HCT116 (cell line): ENCODE results near the gene DLK1. TPM values are rescaled to one million over a fixed set of nuclear protein-coding genes. Genes with fewer than 3 reads are reported as not detected.

Experiments used
- ATAC-seq: fragments of 200-7000 bp; cut with Tn5 transposase; 2 replicates; pipeline ENCODE4 v1.9.1; 2020; ENCODE audit warnings: mild to moderate bottlenecking, moderate library complexity
- BruUV-seq: library from RNA; stranded (reverse); fragments of 400-500 nt; replicated peaks from 2 replicates; lab custom pipeline; 2021; lab: Mats Ljungman, UMichigan
- CTCF ChIA-PET: fragments of 300-600 bp; sonication (Branson Sonifier 250); formaldehyde crosslinking; loops from one replicate; lab custom pipeline; 2021; ENCODE audit warnings: antibody characterized with exemption; lab: Charles Lee
- POLR2A ChIA-PET: fragments of 300-600, 350-600 bp; sonication (Branson Sonifier 250); formaldehyde crosslinking; loops from one replicate; lab custom pipeline; 2021; ENCODE audit warnings: antibody characterized with exemption; lab: Charles Lee
- RAD21 ChIA-PET, 2 experiments: fragments of 300-600 bp; sonication (Branson Sonifier 250); formaldehyde crosslinking; loops; one replicate each; lab custom pipeline; 2023; ENCODE audit warnings: low total read pairs in 2 of 2; ENCODE audit not compliant: uncharacterized antibody in 2 of 2, unreplicated experiment in 2 of 2, low non-redundant PET in 1 of 2; lab: Charles Lee
- DNase-seq: peaks from one replicate; pipeline ENCODE4 v3.0.0-alpha.2; 2010; ENCODE audit warnings: low read depth, low spot score
- H2AFZ ChIP-seq: fragments of 200-600 bp; shearing (Covaris generic), sonication (generic); 2 replicates; pipeline ENCODE4 v1.6.1; 2017; ENCODE audit warnings: low read depth, mixed run types, mixed read lengths, antibody characterized with exemption, low read length; ENCODE audit not compliant: poor library complexity, severe bottlenecking
- H3K27ac ChIP-seq: 2 replicates; pipeline ENCODE4 v1.5.1; 2012; ENCODE audit warnings: low read depth, low read length
- H3K27me3 ChIP-seq: fragments of 200-600 bp; sonication (generic); 2 replicates; pipeline ENCODE4 v1.6.1; 2016; ENCODE audit warnings: mixed run types, low read length, mixed read lengths; ENCODE audit not compliant: insufficient read depth
- H3K36me3 ChIP-seq, 2 experiments: fragments of 200-500 bp in 1 of 2; fragments of 200-600 bp in 1 of 2; sonication (Bioruptor generic) in 1 of 2; sonication (generic) in 1 of 2; 2 replicates each; pipeline versions ENCODE4 v1.5.1 to v1.6.1; 2014 to 2016; ENCODE audit warnings: low read length in 2 of 2, inconsistent platforms in 1 of 2, mixed read lengths in 1 of 2, mixed run types in 1 of 2; ENCODE audit not compliant: insufficient read depth in 2 of 2, control insufficient read depth in 1 of 2
- H3K4me1 ChIP-seq, 2 experiments: fragments of 200-600 bp in 1 of 2; sonication (generic) in 1 of 2; 2 replicates each; pipeline versions ENCODE4 v1.5.1 to v1.6.1; 2012 to 2017; ENCODE audit warnings: low read length in 2 of 2, inconsistent platforms in 1 of 2, mild to moderate bottlenecking in 1 of 2, mixed read lengths in 1 of 2, mixed run types in 1 of 2, moderate library complexity in 1 of 2; ENCODE audit not compliant: insufficient read depth in 2 of 2, control insufficient read depth in 1 of 2
- H3K4me2 ChIP-seq: fragments of 200-600 bp; sonication (generic); 2 replicates; pipeline ENCODE4 v1.6.1; 2017; ENCODE audit warnings: mixed run types, low read length, mixed read lengths
- H3K4me3 ChIP-seq, 2 experiments: fragments of 200-600 bp in 1 of 2; sonication (generic) in 1 of 2; replicated peaks in 1 of 2; 2 replicates each; pipeline ENCODE4 v1.5.1; 2011 to 2016; ENCODE audit warnings: low read length in 2 of 2, control low read depth in 1 of 2, low read depth in 1 of 2, mild to moderate bottlenecking in 1 of 2, mixed read lengths in 1 of 2, mixed run types in 1 of 2
- H3K79me2 ChIP-seq: fragments of 200-600 bp; sonication (generic); 2 replicates; pipeline ENCODE4 v1.6.1; 2017; ENCODE audit warnings: mild to moderate bottlenecking, mixed run types, low read length, moderate library complexity, mixed read lengths; ENCODE audit not compliant: insufficient read depth
- H3K9ac ChIP-seq: fragments of 200-600 bp; sonication (generic); 2 replicates; pipeline ENCODE4 v1.6.1; 2016; ENCODE audit warnings: low read length, mixed read lengths
- H3K9me2 ChIP-seq: fragments of 200-600 bp; sonication (generic), shearing (Covaris generic); 2 replicates; pipeline ENCODE4 v1.6.1; 2017; ENCODE audit warnings: mixed run types, mild to moderate bottlenecking, moderate library complexity; ENCODE audit not compliant: insufficient read depth
- H3K9me3 ChIP-seq, 2 experiments: fragments of 200-500 bp in 1 of 2; fragments of 200-600 bp in 1 of 2; sonication (Bioruptor generic) in 1 of 2; sonication (generic) in 1 of 2; 2 replicates each; pipeline ENCODE4 v1.6.1; 2014 to 2017; ENCODE audit warnings: low read length in 2 of 2, mixed read lengths in 2 of 2, inconsistent platforms in 1 of 2, low read depth in 1 of 2, mild to moderate bottlenecking in 1 of 2, mixed run types in 1 of 2, moderate library complexity in 1 of 2; ENCODE audit not compliant: control insufficient read depth in 1 of 2, insufficient read depth in 1 of 2
- H4K20me1 ChIP-seq: fragments of 200-600 bp; sonication (generic), shearing (Covaris generic); 2 replicates; pipeline ENCODE4 v1.6.1; 2017; ENCODE audit warnings: mixed run types, mild to moderate bottlenecking, moderate library complexity; ENCODE audit not compliant: insufficient read depth
- ATF3 ChIP-seq: IDR thresholded peaks from 2 replicates; pipeline ENCODE4 v1.6.1; 2012
- CBX3 ChIP-seq: IDR thresholded peaks from 2 replicates; pipeline ENCODE4 v1.6.1; 2012; ENCODE audit warnings: low read depth
- CEBPB ChIP-seq: IDR thresholded peaks from 2 replicates; pipeline ENCODE4 v1.6.1; 2012; ENCODE audit warnings: low read depth
- CTCF ChIP-seq, 3 experiments: fragments of 200-600 bp in 1 of 3; sonication (generic) in 1 of 3; IDR thresholded peaks in 2 of 3; conservative IDR thresholded peaks in 1 of 3; 2 replicates each; pipeline ENCODE4 v1.5.1; 2012 to 2017; ENCODE audit warnings: low read depth in 2 of 3, low read length in 2 of 3, antibody characterized with exemption in 1 of 3, borderline replicate concordance in 1 of 3, control low read depth in 1 of 3, mild to moderate bottlenecking in 1 of 3, mixed read lengths in 1 of 3, mixed run types in 1 of 3, moderate library complexity in 1 of 3; ENCODE audit not compliant: insufficient read depth in 1 of 3
- ELF1 ChIP-seq: IDR thresholded peaks from 2 replicates; pipeline ENCODE4 v1.6.1; 2012; ENCODE audit warnings: low read depth, borderline replicate concordance
- EZH2 ChIP-seq: fragments of 200-600 bp; sonication (generic); IDR thresholded peaks from 2 replicates; pipeline ENCODE4 v1.6.1; 2017; ENCODE audit warnings: antibody characterized with exemption, mixed run types
- EZH2phosphoT487 ChIP-seq: fragments of 200-600 bp; IDR thresholded peaks from 2 replicates; pipeline ENCODE4 v1.6.1; 2018; ENCODE audit warnings: antibody characterized with exemption, borderline replicate concordance
- FOSL1 ChIP-seq: IDR thresholded peaks from 2 replicates; pipeline ENCODE4 v1.6.1; 2012; ENCODE audit warnings: low read depth
- MAX ChIP-seq: IDR thresholded peaks from 2 replicates; pipeline ENCODE4 v1.6.1; 2012
- RAD21 ChIP-seq: IDR thresholded peaks from 2 replicates; pipeline ENCODE4 v1.6.1; 2012; ENCODE audit warnings: low read depth, mild to moderate bottlenecking
- REST ChIP-seq: IDR thresholded peaks from 2 replicates; pipeline ENCODE4 v1.6.1; 2012; ENCODE audit warnings: low read depth
- SIN3A ChIP-seq: IDR thresholded peaks from 2 replicates; pipeline ENCODE4 v1.6.1; 2012; ENCODE audit warnings: low read depth
- SP1 ChIP-seq: IDR thresholded peaks from 2 replicates; pipeline ENCODE4 v1.6.1; 2012; ENCODE audit warnings: low read depth
- SRF ChIP-seq: IDR thresholded peaks from 2 replicates; pipeline ENCODE4 v1.6.1; 2012; ENCODE audit warnings: low read depth
- TCF7L2 ChIP-seq: IDR thresholded peaks from 2 replicates; pipeline ENCODE4 v1.7.0; 2011; ENCODE audit warnings: borderline replicate concordance, inconsistent platforms; ENCODE audit not compliant: insufficient read depth, insufficient read length; ENCODE audit errors: extremely low read depth
- YY1 ChIP-seq: IDR thresholded peaks from 2 replicates; pipeline ENCODE4 v1.6.1; 2011; ENCODE audit warnings: low read length, low read depth, moderate library complexity, mild to moderate bottlenecking; ENCODE audit not compliant: insufficient replicate concordance; ENCODE audit errors: extremely low read depth
- ZBTB33 ChIP-seq: IDR thresholded peaks from 2 replicates; pipeline ENCODE4 v1.6.1; 2011; ENCODE audit warnings: mild to moderate bottlenecking, low read length, moderate library complexity; ENCODE audit not compliant: insufficient replicate concordance; ENCODE audit errors: extremely low read depth
- ZFX ChIP-seq: fragments of 450-650 bp; IDR thresholded peaks from 2 replicates; pipeline ENCODE4 v1.6.1; 2017
- ZNF274 ChIP-seq: fragments of 200-500 bp; sonication (Bioruptor generic); IDR thresholded peaks from 2 replicates; pipeline ENCODE4 v1.6.1; 2014; ENCODE audit warnings: mild to moderate bottlenecking, low read depth, low read length, inconsistent platforms
- intact Hi-C: fragments of 100-400 bp; cut with micrococcal nuclease; formaldehyde crosslinking; loops from 2 replicates; pipeline ENCODE4 v1.10.0; 2022
- total RNA-seq: library from RNA; stranded (reverse); gene quantifications from one replicate; pipeline ENCODE4 v1.2.1, GENCODE V29; 2021; ENCODE audit not compliant: unreplicated experiment

The DLK1 gene
- total RNA-seq, 1 experiment from 2014 or later = 1.5 TPM

- Histone ChIP-seq H2AFZ (no peak overlapping the region), H3K9me3 (no peaks in the 10 kb centered on the region), H3K36me3 (no peaks in the 10 kb centered on the region), H4K20me1 (no peaks in the 10 kb centered on the region), H3K27me3 (no peaks in the 10 kb centered on the region), H3K79me2 (no peaks in the 10 kb centered on the region), H3K27ac (no peak overlapping the region), H3K9ac (no peak overlapping the region), H3K9me2 (no peaks in the 10 kb centered on the region), H3K4me1 (no peaks in the 10 kb centered on the region), H3K4me3 (no peak overlapping the region), H3K4me2 (no peak overlapping the region)
- intact Hi-C loops = no loop called here
- no TSS peak for BruUV-seq
- ATAC-seq = no peak; the same call in 1 of the 2 replicates
- no peak for DNase-seq
- RAD21 ChIA-PET = no interaction called here
- CTCF ChIA-PET = no interaction called here
- POLR2A ChIA-PET = no interaction called here
- TF ChIP-seq RAD21 (no peak), ZBTB33 (no peak), ATF3 (no peak), ZNF274 (no peak), SP1 (no peak), EZH2phosphoT487 (no peak), ZFX (no peak), CTCF (IDR thresholded peaks at IDR 0.05 in 2 of 3, conservative IDR thresholded peaks at IDR 0.05 in 1 of 3; ENCODE audit: borderline replicate concordance in 1 of 3, insufficient read depth in 1 of 3, low read depth in 2 of 3, low read length in 2 of 3) (no peak), REST (no peak), CBX3 (no peak), SIN3A (no peak), CEBPB (no peak), SRF (no peak), FOSL1 (no peak), YY1 (no peak), TCF7L2 (no peak), EZH2 (no peak), MAX (no peak), ELF1 (no peak)
Observed at GRCh38 chr14:100736269-100737180, 9.8 kb downstream of the DLK1 start.
